ENCODE measurements around the gene KRAS.

GRCh38 chr12:25236190-25236589 lies 14.5 kb downstream of the KRAS start:
- TF ChIP-seq, protein P1, sequence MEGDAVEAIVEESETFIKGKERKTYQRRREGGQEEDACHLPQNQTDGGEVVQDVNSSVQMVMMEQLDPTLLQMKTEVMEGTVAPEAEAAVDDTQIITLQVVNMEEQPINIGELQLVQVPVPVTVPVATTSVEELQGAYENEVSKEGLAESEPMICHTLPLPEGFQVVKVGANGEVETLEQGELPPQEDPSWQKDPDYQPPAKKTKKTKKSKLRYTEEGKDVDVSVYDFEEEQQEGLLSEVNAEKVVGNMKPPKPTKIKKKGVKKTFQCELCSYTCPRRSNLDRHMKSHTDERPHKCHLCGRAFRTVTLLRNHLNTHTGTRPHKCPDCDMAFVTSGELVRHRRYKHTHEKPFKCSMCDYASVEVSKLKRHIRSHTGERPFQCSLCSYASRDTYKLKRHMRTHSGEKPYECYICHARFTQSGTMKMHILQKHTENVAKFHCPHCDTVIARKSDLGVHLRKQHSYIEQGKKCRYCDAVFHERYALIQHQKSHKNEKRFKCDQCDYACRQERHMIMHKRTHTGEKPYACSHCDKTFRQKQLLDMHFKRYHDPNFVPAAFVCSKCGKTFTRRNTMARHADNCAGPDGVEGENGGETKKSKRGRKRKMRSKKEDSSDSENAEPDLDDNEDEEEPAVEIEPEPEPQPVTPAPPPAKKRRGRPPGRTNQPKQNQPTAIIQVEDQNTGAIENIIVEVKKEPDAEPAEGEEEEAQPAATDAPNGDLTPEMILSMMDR (IDR thresholded peaks at IDR 0.05): no peak
- no peak for TF ChIP-seq POLR2A (IDR thresholded peaks at IDR 0.05)
